ENCODE results near the gene RNF151. TPM values are rescaled to one million over a fixed set of nuclear protein-coding genes. Genes with fewer than 3 reads are reported as not detected.

The RNF151 gene
- total and polyA plus RNA-seq, 2 of the 13 experiments (the other 11 are each of a cell fraction or from before 2014, with no cell fraction given), result not detected

DNA sequence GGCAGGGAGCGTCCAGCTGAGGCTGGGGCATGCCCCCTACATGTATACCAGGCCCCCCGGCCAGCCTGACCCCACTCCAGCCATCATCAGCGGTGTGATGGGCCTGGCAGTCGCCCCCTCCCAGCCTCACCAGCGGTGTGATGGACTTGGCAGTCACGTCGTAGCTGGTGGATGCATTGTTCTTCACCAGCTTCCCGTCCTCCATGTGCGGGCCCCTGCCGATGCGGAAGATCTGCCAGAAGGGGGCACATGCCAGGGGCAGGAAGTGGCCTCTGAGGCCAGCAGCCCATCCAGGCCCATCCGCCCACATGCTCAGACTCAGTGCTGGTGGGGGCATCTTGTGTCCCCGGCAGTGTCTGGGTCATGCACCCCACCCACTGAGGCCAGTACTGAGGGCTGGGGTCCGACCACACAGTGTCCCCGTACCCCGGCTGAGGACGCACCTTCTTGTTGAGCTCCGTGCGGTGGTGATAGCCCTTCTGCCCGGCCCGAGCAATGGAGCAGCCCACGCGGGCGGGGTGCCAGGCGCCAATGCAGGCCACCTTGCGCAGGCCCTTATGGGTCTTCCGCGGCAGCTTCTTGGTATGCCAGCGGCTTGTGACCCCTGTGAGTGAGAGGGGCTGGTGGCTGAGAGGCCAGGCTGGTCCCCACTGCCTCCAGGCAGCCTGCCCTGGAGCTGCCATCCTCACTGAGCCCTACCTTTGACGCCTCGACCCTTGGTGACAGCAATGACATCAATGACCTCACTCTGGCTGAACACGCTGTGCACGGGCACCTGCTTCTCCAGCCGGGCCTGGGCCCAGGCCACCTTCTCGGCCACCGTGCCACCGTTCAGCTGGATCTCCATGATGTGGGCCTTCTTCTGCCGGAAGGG lies 19.9 kb upstream of the RNF151 start (continued):
- TF ChIP-seq, protein P1, sequence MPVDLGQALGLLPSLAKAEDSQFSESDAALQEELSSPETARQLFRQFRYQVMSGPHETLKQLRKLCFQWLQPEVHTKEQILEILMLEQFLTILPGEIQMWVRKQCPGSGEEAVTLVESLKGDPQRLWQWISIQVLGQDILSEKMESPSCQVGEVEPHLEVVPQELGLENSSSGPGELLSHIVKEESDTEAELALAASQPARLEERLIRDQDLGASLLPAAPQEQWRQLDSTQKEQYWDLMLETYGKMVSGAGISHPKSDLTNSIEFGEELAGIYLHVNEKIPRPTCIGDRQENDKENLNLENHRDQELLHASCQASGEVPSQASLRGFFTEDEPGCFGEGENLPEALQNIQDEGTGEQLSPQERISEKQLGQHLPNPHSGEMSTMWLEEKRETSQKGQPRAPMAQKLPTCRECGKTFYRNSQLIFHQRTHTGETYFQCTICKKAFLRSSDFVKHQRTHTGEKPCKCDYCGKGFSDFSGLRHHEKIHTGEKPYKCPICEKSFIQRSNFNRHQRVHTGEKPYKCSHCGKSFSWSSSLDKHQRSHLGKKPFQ (CRISPR knock-in tag; IDR thresholded peaks at IDR 0.05; ENCODE audit: insufficient replicate concordance), result peak; percentile 25
- TF ChIP-seq GABPA (IDR thresholded peaks at IDR 0.05; ENCODE audit: low read depth, low read length) (no peak), GABPA (CRISPR knock-in tag; IDR thresholded peaks at IDR 0.05; ENCODE audit: low read depth) (0 out of 2 replicates have a peak, but pooled peaks have one; percentile 22), ZSCAN21 (CRISPR knock-in tag; IDR thresholded peaks at IDR 0.05; ENCODE audit: borderline replicate concordance) (no peak), NR2C2 (CRISPR knock-in tag; IDR thresholded peaks at IDR 0.05; ENCODE audit: borderline replicate concordance) (no peak), ZFP41 (CRISPR knock-in tag; IDR thresholded peaks at IDR 0.05; ENCODE audit: borderline replicate concordance) (no peak), HCFC1 (IDR thresholded peaks at IDR 0.05; ENCODE audit: low read depth, low read length) (no peak), XRCC5 (optimal IDR thresholded peaks at IDR 0.05; ENCODE audit: low read length) (no peak), DPF2 (CRISPR knock-in tag; IDR thresholded peaks at IDR 0.05; ENCODE audit: borderline replicate concordance, low read depth) (no peak), ELF1 (CRISPR knock-in tag; IDR thresholded peaks at IDR 0.05) (peak; percentile 59), HNRNPL (IDR thresholded peaks at IDR 0.05; ENCODE audit: low read depth, low read length) (peak; percentile 90), ZNF225 (CRISPR knock-in tag; IDR thresholded peaks at IDR 0.05) (no peak), JARID2 (CRISPR knock-in tag; IDR thresholded peaks at IDR 0.05; ENCODE audit: insufficient replicate concordance) (no peak), MXI1 (IDR thresholded peaks at IDR 0.05; ENCODE audit: borderline replicate concordance, low read depth, low read length) (peak; percentile 48; the same call in 2 of the 3 replicates)
- TF ChIP-seq, protein P2, sequence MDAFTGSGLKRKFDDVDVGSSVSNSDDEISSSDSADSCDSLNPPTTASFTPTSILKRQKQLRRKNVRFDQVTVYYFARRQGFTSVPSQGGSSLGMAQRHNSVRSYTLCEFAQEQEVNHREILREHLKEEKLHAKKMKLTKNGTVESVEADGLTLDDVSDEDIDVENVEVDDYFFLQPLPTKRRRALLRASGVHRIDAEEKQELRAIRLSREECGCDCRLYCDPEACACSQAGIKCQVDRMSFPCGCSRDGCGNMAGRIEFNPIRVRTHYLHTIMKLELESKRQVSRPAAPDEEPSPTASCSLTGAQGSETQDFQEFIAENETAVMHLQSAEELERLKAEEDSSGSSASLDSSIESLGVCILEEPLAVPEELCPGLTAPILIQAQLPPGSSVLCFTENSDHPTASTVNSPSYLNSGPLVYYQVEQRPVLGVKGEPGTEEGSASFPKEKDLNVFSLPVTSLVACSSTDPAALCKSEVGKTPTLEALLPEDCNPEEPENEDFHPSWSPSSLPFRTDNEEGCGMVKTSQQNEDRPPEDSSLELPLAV (CRISPR knock-in tag; conservative IDR thresholded peaks at IDR 0.05; ENCODE audit: low read depth), result no peak
- TF ChIP-seq, protein P3, sequence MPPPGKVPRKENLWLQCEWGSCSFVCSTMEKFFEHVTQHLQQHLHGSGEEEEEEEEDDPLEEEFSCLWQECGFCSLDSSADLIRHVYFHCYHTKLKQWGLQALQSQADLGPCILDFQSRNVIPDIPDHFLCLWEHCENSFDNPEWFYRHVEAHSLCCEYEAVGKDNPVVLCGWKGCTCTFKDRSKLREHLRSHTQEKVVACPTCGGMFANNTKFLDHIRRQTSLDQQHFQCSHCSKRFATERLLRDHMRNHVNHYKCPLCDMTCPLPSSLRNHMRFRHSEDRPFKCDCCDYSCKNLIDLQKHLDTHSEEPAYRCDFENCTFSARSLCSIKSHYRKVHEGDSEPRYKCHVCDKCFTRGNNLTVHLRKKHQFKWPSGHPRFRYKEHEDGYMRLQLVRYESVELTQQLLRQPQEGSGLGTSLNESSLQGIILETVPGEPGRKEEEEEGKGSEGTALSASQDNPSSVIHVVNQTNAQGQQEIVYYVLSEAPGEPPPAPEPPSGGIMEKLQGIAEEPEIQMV (CRISPR knock-in tag; IDR thresholded peaks at IDR 0.05; ENCODE audit: low read depth), result no peak
- TF ChIP-seq, protein P4, sequence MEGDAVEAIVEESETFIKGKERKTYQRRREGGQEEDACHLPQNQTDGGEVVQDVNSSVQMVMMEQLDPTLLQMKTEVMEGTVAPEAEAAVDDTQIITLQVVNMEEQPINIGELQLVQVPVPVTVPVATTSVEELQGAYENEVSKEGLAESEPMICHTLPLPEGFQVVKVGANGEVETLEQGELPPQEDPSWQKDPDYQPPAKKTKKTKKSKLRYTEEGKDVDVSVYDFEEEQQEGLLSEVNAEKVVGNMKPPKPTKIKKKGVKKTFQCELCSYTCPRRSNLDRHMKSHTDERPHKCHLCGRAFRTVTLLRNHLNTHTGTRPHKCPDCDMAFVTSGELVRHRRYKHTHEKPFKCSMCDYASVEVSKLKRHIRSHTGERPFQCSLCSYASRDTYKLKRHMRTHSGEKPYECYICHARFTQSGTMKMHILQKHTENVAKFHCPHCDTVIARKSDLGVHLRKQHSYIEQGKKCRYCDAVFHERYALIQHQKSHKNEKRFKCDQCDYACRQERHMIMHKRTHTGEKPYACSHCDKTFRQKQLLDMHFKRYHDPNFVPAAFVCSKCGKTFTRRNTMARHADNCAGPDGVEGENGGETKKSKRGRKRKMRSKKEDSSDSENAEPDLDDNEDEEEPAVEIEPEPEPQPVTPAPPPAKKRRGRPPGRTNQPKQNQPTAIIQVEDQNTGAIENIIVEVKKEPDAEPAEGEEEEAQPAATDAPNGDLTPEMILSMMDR (CRISPR knock-in tag; IDR thresholded peaks at IDR 0.05), result peak; percentile 56
- TF ChIP-seq, protein P5, sequence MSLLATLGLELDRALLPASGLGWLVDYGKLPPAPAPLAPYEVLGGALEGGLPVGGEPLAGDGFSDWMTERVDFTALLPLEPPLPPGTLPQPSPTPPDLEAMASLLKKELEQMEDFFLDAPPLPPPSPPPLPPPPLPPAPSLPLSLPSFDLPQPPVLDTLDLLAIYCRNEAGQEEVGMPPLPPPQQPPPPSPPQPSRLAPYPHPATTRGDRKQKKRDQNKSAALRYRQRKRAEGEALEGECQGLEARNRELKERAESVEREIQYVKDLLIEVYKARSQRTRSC (CRISPR knock-in tag; IDR thresholded peaks at IDR 0.05; ENCODE audit: low read depth), result no peak
- TF ChIP-seq, protein P6, sequence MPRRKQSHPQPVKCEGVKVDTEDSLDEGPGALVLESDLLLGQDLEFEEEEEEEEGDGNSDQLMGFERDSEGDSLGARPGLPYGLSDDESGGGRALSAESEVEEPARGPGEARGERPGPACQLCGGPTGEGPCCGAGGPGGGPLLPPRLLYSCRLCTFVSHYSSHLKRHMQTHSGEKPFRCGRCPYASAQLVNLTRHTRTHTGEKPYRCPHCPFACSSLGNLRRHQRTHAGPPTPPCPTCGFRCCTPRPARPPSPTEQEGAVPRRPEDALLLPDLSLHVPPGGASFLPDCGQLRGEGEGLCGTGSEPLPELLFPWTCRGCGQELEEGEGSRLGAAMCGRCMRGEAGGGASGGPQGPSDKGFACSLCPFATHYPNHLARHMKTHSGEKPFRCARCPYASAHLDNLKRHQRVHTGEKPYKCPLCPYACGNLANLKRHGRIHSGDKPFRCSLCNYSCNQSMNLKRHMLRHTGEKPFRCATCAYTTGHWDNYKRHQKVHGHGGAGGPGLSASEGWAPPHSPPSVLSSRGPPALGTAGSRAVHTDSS (CRISPR knock-in tag; conservative IDR thresholded peaks at IDR 0.05), result no peak

Measured in HepG2 (cell line).